ENCODE measurements around the gene FSCN2. TPM values are rescaled to one million over a fixed set of nuclear protein-coding genes. Genes with fewer than 3 reads are reported as not detected.
A peak's percentile ranks its signal among the peaks of the same experiment; 100 is the strongest.

Gene FSCN2
- total RNA-seq, 1 experiment from 2014 or later = 2.9 TPM

DNA sequence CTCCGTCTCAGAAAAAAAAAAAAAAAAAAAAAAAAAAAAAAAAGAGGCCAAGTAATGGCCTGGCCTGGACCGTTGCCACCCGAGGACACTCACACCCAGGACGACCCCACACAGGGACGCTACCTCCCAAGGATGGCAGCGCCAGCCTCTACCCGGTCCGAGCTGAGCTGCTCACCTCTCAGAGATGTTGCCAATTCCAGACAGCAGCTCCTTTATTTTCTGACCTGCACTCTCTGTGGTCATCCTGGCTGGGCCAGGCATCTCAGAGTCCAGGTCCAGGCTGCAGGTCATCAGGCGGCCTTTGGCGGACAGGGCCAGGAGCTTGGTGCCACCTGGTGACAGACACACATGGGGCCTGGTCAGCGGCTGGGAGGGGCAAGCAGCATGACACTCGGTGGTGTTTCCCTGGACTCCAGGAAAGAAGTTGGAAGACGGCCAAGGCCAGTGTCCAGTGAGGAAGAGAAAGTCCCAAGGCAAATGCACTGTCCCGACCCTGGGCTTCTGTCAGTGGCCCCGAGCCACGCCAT lies 20.9 kb downstream of the FSCN2 start:
- Mint-ChIP-seq H3K27ac (ENCODE audit: unreplicated experiment) (no peak overlapping the region), H3K4me1 (ENCODE audit: low read depth, unreplicated experiment) (peaks cover 4% of the 10 kb centered on the region), H3K27me3 (ENCODE audit: insufficient read depth, unreplicated experiment) (no peaks in the 10 kb centered on the region), H3K4me3 (ENCODE audit: unreplicated experiment) (no peak overlapping the region), H3K9me3 (ENCODE audit: unreplicated experiment) (no peaks in the 10 kb centered on the region), H3K36me3 (ENCODE audit: insufficient read depth, unreplicated experiment) (peaks cover 67% of the 10 kb centered on the region)
- TF ChIP-seq, protein P1, sequence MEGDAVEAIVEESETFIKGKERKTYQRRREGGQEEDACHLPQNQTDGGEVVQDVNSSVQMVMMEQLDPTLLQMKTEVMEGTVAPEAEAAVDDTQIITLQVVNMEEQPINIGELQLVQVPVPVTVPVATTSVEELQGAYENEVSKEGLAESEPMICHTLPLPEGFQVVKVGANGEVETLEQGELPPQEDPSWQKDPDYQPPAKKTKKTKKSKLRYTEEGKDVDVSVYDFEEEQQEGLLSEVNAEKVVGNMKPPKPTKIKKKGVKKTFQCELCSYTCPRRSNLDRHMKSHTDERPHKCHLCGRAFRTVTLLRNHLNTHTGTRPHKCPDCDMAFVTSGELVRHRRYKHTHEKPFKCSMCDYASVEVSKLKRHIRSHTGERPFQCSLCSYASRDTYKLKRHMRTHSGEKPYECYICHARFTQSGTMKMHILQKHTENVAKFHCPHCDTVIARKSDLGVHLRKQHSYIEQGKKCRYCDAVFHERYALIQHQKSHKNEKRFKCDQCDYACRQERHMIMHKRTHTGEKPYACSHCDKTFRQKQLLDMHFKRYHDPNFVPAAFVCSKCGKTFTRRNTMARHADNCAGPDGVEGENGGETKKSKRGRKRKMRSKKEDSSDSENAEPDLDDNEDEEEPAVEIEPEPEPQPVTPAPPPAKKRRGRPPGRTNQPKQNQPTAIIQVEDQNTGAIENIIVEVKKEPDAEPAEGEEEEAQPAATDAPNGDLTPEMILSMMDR (IDR thresholded peaks at IDR 0.05; ENCODE audit: insufficient read depth in 1 of 2, low read depth in 1 of 2, low read length in 1 of 2, severe bottlenecking in 1 of 2, unreplicated experiment in 1 of 2) = no peak
- ChIA-PET CTCF (no interaction called here), POLR2A (no interaction called here)
- Histone ChIP-seq H3K36me3 (ENCODE audit: control insufficient read depth, insufficient read depth, low read length) (peaks cover 3% of the 10 kb centered on the region), H3K4me1 (no peaks in the 10 kb centered on the region), H3K9me3 (no peaks in the 10 kb centered on the region), H3K4me3 (ENCODE audit: low read depth, low read length) (no peak overlapping the region), H3K27me3 (replicated peaks; ENCODE audit: control insufficient read depth, insufficient read depth, low read length) (no peaks in the 10 kb centered on the region)
- no TSS peak for BruUV-seq (replicated peaks)
- no peak for DNase-seq
- intact Hi-C loops (cut with micrococcal nuclease; ENCODE audit: unreplicated experiment) = no loop called here

DNA sequence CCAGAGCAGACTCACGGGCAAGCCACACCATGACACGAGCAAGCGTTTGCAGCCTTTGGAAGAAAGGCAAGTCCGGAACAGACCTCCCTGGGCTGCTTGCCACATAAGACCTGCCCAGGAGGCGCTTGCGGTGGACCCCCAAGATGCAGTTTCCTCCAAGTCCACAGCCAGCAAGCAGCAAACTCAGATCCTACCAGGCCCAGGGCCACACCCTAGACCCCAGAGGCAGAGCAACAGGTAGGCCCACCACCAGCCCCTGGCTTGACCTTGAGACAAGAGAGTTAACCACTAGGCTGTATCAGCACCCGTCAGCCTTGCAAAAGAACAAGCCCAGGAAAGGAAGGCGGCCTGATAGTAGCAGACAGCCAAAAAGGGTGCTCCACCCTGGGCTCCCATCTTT lies 21.6 kb downstream of the FSCN2 start:
- H3K27me3 Mint-ChIP-seq (ENCODE audit: insufficient read depth, unreplicated experiment) = no peaks in the 10 kb centered on the region
- H3K4me3 Mint-ChIP-seq (ENCODE audit: unreplicated experiment) = peak overlapping the region; percentile 90
- CTCF ChIA-PET = no interaction called here
- H3K9me3 Mint-ChIP-seq (ENCODE audit: unreplicated experiment) = no peaks in the 10 kb centered on the region
- POLR2A ChIA-PET = no interaction called here
- Histone ChIP-seq H3K27me3 (replicated peaks; ENCODE audit: control insufficient read depth, insufficient read depth, low read length) (no peaks in the 10 kb centered on the region), H3K4me1 (no peaks in the 10 kb centered on the region), H3K4me3 (ENCODE audit: low read depth, low read length) (no peak overlapping the region), H3K36me3 (ENCODE audit: control insufficient read depth, insufficient read depth, low read length) (peaks cover 3% of the 10 kb centered on the region), H3K9me3 (no peaks in the 10 kb centered on the region)
- TF ChIP-seq, protein P1 (IDR thresholded peaks at IDR 0.05; ENCODE audit: insufficient read depth in 1 of 2, low read depth in 1 of 2, low read length in 1 of 2, severe bottlenecking in 1 of 2, unreplicated experiment in 1 of 2) = no peak
- intact Hi-C loops (cut with micrococcal nuclease; ENCODE audit: unreplicated experiment) = no loop called here
- peaks cover 74% of the 10 kb centered on the region for H3K36me3 Mint-ChIP-seq (ENCODE audit: insufficient read depth, unreplicated experiment)
- H3K4me1 Mint-ChIP-seq (ENCODE audit: low read depth, unreplicated experiment) = peaks cover 6% of the 10 kb centered on the region
- no peak overlapping the region for H3K27ac Mint-ChIP-seq (ENCODE audit: unreplicated experiment)
- BruUV-seq (replicated peaks) = no TSS peak
- no peak for DNase-seq

DNA sequence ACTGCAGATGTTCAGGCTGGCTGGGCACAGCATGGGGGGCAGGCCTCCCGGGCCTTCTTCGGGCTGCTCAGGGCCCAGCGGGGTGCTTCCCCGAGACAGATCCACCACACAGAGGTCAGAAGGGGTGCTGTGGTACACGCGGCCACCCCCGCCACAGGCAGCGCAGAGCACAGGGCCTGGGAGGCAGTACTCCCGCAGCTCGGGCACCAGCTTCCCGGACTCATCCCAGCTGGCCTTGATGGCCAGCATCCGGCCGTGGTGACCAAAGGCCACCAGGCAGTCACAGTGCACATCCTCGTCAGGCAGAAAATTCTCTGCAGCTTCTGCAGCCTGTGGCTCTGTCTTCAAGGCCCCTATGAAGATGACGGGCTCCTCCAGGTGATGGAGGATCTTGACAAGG lies 22.1 kb downstream of the FSCN2 start:
- peak overlapping the region; percentile 90 for H3K4me3 Mint-ChIP-seq (ENCODE audit: unreplicated experiment)
- H3K27me3 ChIP-seq (replicated peaks; ENCODE audit: control insufficient read depth, insufficient read depth, low read length) = no peaks in the 10 kb centered on the region
- DNase-seq = no peak
- no peak overlapping the region for H3K4me3 ChIP-seq (ENCODE audit: low read depth, low read length)
- H3K36me3 Mint-ChIP-seq (ENCODE audit: insufficient read depth, unreplicated experiment) = peaks cover 78% of the 10 kb centered on the region
- H3K4me1 Mint-ChIP-seq (ENCODE audit: low read depth, unreplicated experiment) = peaks cover 6% of the 10 kb centered on the region
- BruUV-seq (replicated peaks) = no TSS peak
- CTCF ChIA-PET = no interaction called here
- intact Hi-C loops (cut with micrococcal nuclease; ENCODE audit: unreplicated experiment) = no loop called here
- TF ChIP-seq, protein P1 (IDR thresholded peaks at IDR 0.05; ENCODE audit: insufficient read depth in 1 of 2, low read depth in 1 of 2, low read length in 1 of 2, severe bottlenecking in 1 of 2, unreplicated experiment in 1 of 2) = no peak
- POLR2A ChIA-PET = no interaction called here
- H3K4me1 ChIP-seq = no peaks in the 10 kb centered on the region
- no peak overlapping the region for H3K27ac Mint-ChIP-seq (ENCODE audit: unreplicated experiment)
- H3K27me3 Mint-ChIP-seq (ENCODE audit: insufficient read depth, unreplicated experiment) = no peaks in the 10 kb centered on the region
- H3K9me3 Mint-ChIP-seq (ENCODE audit: unreplicated experiment) = no peaks in the 10 kb centered on the region
- H3K36me3 ChIP-seq (ENCODE audit: control insufficient read depth, insufficient read depth, low read length) = peaks cover 3% of the 10 kb centered on the region
- no peaks in the 10 kb centered on the region for H3K9me3 ChIP-seq
